Islet of Langerhans (tissue), 1 donor: Measurements from ENCODE around the gene ACP5.
"Not testable (repeated sequence)": the region's sequence is repeated elsewhere in the genome, so short reads cannot be mapped to it uniquely, and the experiment has no call there.

ENCODE experiments used
- FAIRE-seq: peaks from one replicate; lab custom pipeline; 2011; peaks lifted over from hg19 to GRCh38; lab: Jason Lieb, UNC

The ACP5 gene

DNA sequence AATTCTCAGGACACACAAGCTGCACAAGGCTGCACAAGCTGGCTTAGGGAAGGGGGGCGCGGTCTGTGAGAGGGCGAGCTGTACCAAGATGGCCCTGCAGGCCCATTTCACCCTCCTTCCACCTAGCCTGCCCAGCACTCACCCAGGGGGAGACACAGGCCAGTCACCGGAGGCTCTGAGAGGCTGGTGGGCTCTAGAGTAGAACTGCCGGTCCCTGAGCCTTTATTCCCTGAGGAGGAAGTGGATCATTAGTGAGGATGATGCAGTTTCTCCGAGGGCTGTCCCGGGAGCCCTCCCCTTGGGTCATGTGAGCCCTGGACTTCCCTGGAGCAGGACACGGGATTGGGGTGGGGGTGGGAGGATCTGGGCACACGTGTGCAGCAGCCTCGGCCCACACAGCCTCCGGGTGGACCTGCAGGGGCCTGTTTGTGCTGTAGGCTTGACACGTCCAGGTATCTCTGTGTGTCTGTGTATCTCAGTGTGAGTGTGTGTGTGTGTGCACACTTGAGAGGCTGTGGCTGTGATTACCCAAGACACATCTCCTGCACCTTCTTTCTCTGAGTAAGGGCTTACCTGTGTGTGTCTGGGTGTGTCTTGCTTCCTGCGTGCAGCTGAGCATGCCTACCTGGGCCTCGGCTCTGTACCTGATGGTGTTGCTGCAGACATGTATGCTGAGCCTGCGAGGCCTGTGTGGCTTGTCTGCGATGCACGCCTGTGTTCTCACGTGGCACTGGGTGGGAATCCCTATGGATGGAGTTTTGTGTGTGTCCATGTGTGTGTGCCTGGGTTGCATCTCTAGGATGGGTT, at the start of gene ACP5:
TSS of gene ACP5 (minus strand) at position 195 of the 807 bp plus-strand sequence. CDS start 328 bp downstream, outside the sequence.
- no peak for FAIRE-seq

DNA sequence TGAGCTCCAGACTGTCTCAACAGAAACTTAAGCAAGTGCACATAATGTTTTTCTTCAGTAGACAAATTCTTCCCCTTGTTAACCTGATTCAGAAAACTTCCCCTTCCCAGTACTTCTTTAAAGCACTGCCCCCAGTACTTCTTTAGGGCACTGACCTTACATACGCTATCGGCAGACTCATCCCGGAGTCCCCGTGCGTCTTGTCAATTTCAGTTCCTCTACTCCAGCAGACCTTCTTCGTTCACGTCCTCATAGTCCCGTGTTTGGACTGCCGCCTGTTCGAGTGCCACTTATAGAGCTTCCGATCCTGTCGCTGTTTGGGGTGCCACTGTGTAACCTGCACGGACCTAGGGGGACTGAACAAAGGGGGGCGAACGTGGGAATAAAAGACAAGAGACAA, 48.8 kb upstream of the ACP5 start:
- FAIRE-seq: no peak

DNA sequence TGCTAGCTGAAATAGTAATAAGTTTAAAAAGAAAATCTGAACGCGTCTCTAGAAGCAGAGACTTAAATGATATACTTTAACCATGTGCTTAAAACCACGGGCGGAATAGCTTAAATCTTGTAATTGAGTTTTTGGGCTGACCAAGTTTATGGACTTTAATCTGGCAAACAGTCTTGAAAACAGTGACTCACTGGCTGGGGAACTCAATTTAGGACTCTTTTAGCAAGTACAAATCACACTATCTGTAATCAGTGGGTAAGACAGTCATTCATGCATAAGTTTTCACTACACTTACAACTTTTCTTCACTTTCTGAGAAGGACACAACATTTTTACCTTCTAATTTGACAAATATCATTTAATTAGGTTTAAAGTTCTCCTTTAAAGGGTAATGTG, 46.6 kb upstream of the ACP5 start:
- FAIRE-seq: no peak

DNA sequence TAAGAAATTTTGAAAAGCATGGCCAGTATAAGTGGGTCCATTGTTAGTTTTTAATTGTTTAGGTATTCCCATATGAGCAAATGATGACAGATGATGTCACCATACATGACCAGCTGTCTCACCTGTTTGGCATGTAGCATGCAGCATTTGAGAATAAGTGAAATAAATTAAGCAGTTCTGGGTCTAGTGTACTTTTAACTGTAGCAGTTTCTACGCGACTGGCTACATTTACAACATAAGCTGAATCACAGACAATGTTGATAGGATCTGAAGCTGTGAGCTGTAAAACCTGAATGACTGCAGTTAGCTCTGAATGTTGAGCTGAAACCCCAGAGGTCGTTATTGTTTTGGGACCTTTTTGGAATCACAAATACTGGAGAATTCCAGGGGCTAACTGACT, 45.0 kb upstream of the ACP5 start:
- FAIRE-seq: not testable (repeated sequence)

DNA sequence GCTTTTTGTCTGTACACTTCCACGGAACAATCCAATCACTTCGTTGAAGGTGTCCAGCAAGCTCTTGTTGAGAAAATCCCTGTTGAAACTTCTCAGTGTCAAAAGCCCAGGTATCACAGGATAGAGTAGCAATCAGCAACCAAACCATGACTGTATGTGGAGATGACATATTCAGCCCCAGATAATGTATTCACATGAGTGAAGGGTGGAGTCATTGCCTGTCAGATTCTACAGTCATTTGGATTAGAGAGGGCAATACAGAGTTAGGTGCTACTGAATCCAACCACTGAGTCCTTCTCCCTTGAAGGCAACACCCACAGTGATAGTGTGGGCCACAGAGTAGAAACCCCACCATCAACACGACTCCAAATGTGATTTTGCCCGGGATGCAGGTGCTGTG, 43.1 kb upstream of the ACP5 start:
- no peak for FAIRE-seq

DNA sequence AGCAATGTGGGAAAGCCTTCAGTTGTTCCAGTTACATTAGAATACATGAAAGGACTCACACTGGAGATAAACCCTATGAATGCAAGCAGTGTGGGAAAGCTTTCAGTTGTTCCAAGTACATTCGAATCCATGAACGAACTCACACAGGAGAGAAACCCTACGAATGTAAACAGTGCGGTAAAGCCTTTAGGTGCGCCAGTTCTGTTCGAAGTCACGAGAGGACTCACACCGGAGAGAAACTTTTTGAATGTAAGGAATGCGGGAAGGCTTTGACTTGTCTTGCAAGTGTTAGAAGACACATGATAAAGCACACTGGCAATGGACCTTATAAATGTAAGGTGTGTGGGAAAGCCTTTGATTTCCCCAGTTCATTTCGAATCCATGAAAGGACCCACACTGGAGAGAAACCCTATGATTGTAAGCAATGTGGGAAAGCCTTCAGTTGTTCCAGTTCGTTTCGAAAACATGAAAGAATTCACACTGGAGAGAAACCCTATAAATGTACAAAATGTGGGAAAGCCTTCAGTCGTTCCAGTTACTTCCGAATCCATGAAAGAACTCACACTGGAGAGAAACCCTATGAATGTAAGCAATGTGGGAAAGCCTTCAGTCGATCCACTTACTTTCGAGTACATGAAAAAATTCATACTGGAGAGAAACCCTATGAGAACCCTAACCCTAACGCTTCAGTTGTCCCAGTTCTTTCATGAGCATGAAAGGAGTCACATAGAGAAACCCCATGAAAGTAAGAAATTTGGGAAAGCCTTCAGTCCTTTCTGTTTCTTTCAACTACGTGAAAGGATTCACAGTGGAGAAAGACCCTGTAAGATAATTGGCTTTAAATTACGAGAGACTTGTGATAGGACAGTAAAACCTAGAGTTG, 40.0 kb upstream of the ACP5 start:
- no peak for FAIRE-seq

DNA sequence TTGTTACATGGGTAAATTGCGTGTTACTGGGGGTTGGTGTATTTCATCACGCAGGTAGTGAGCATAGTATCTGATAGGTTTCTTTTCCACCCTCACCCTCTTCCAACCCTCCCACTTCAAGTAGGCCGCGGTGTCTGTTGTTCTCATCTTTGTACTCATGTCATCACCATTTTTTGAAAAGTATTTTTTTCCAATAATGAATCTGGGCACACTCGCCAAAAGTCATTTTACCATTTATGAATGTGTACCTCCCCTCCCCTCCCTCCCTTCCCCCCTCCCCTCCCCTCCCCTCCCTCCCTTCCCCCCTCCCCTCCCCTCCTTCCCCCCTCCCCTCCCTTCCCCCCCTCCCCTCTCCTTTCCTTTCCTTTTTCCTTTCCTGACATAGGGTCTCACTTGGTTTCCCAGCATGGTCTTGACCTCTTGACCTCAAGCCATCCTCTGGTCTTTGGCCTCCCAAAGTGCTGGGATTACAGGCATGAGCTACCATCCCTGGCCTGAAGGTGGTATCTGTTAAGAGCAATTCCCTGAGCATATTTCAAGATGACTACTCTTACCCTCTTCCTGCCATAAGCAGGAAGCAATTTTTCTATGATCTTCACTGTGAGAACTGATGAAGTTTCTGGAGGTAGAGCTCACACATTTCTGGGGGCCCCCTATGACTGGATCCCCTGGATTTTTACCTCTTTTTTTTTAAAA, 35.5 kb upstream of the ACP5 start:
- no peak for FAIRE-seq

DNA sequence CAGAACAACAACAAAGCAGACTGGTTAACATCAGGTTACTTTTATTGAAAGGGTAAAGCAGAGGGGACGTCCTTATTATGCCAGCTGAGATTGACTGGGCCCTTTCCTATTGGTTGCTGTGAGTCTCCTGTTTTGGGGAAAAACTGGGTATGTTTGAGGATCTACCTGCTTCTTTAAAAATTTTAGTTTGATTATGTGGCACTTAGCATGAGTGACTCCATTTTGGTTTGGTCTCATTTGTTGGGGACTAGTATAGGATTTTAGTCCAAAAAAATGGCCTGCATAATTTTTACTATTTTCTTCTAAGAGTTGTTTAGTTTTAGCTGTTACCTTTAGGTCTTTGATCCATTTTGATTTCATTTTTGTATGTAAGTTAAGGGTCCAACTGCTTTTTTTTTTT, 34.3 kb upstream of the ACP5 start:
- no peak for FAIRE-seq

DNA sequence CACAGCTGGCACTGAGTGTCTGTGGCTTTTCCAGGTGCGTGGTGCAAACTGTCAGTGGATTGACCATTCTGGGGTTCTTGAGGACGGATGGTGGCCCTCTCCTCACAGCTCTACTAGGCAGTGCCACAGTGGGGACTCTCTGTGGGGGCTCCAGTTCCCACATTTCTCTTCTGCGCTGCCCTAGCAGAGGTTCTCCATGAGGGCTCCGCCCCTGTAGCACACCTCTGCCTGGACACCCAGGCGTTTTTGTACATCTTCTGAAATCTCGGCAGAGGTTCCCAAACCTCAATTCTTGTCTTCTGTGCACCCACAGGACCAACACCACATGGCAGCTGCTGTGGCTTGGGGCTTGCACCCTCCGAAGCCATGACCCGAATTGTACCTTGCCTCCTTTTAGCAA, 29.0 kb upstream of the ACP5 start:
- no peak for FAIRE-seq

DNA sequence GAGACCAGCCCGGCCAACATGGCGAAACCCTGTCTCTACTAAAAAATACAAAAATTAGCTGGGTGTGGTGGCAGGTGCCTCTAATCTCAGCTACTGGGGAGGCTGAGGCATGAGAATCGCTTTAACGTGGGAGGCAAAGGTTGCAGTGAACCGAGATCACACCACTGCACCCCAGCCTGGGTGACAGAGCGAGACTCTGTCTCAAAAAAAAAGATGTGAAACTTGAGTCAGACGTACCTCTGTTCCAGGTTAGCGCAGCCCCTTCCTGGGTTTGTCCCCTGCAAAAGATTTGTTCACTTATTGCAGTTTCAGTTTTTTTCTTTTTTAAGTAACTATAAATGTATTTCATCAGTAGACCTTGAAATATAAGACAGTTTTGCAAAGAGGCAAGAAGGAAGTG, 22.3 kb upstream of the ACP5 start:
- not testable (repeated sequence) for FAIRE-seq

DNA sequence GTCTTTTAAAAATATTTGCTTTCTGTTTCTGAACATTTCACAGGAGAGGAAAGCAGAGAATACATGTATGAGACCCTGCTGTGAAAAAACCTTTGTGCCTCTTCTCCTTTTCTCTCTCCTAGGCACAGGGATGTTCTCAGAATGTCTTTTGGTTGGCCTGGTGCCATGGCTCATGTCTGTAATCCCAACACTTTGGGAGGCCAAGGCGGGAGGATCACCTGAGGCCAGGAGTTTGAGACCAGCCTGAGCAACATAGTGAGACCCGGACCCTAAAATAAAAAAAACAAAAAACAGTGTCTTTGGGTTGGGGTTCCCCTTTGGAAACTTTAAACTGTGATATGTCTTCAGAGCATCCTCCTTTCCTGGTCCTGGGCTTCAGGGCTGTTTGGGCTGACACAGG, 21.3 kb upstream of the ACP5 start:
- FAIRE-seq: no peak

DNA sequence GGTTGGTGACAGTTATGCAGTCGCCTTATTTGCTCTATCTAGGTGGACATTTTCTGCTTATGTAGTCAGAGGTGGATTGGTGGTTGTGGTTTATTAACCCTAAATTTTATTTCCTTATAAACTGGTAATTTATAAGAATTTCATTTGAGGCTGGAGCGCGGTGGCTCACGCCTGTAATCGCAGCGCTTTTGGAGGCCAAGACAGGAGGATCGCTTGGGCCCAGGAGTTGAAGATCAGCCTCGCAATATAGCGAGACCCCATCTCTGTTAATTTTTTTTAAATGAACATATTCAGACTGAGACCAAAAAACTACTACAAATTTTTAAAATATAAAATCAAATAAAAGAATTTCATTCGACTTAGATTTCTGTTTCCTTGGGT, 20.6 kb upstream of the ACP5 start:
- peak; percentile 9 for FAIRE-seq

DNA sequence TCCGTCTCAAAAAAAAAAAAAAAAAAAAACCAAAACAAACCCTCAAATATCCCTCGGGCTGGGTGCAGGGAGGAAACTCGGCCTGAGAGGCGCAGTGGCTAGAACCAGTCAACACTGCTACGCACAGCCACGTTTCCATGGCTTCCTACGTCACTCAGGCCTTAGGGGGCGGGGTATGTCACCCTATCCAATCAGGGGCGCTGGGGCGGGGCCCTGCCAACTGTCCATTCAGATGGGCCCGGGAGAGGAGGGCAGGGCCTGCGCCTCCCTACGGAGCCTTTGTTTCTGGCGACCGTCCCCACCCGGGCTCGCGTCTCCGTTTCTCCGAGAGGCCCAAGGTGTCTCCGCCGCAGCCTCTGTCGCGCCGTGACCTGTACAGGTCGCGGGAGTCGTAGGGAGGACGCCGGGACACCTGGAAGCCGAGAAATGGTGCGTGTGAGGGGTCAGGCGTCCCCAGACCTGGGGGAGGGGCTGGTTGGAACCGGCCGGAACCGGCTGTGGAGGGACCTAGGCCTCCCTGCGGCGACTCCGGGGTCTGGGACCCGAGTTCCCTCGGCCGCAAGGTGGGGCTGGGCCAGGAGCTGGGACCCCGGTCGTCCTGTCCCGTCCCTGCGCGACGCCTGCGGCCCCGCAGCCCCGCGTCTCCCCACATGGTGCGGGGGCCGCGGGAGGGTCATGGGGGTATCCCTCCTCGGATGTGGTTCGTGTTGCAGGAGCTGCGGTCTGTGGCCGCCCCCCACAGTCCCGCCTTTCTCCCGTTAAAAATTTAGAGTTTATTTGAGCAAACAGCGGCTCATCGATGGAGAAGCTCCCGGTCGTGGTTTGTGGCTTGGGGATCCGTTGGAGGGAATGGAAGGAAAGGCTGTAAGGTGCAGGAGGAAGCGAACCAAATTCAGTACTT, 20.0 kb upstream of the ACP5 start, which contains the start of gene ZNF627:
TSS of gene ZNF627 (plus strand) at position 282 of the 901 bp plus-strand sequence. CDS start at position 427, 145 bp downstream.
- FAIRE-seq: peak; percentile 55

DNA sequence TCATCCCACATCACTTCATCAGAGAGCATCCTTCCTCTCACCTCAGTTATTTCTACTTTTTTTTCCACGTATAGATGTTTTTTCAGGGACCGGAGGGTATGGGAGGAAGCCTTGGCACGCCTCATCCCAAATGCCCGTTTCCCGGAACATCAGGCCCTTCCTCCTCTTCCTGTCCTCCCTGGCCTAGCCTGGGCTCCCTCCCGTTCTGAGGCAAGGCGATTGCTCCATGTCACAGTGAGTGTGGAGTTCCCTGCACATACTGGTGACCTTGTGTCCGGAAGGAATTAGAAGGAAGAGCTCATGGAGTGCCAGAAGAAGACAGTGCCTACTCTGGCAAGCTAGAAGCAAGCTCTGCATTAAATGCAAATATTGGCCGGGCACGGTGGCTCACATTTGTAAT, 18.7 kb upstream of the ACP5 start:
- no peak for FAIRE-seq

DNA sequence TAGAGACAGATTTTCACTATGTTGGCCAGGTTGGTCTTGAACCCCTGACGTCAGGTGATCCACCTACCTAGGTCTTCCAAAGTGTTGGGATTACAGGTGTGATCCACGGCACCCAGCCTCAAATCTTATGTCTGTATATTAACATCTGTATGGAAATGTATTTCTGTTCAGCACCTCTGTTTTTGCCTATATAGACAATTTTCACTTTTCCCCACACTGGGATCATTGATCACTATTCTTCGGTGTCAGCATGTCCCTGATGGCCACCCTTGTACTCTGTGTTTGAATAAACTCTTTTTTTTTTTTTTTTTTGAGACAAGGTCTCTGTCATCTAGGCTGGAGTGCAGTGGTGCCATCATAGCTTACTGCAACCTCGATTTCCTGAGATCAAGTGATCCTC, 16.6 kb upstream of the ACP5 start:
- FAIRE-seq: no peak

DNA sequence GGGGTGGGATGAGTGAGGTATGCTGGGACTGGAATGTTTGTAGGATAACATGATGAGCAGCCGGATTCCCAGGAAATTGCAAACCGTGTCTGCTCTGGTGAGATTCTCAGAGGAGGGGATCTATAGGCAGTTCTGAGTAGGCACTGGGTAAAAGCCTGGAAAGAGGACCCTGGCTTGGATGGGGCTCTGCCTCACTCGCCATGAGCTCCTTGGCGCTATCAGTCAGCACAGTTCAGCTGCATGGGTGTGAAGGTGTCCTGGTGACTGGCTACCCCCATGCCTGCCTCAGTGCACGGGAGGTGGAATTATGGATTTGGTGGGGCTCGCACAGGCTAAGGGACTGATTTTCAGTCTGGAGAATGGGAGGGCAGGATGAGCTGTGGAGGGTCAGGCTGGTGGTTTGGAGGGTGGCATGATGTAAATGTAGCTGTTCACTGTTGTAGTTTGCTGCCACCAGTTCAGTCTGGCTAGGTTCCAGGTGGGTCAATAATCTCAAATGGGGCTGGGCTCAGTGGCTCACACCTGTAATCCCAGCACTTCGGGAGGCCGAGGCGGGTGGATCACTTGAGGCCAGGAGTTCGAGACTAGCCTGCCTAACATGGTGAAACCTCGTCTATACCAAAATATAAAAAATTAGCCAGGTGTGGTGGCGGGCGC, 10.7 kb upstream of the ACP5 start:
- FAIRE-seq: no peak

DNA sequence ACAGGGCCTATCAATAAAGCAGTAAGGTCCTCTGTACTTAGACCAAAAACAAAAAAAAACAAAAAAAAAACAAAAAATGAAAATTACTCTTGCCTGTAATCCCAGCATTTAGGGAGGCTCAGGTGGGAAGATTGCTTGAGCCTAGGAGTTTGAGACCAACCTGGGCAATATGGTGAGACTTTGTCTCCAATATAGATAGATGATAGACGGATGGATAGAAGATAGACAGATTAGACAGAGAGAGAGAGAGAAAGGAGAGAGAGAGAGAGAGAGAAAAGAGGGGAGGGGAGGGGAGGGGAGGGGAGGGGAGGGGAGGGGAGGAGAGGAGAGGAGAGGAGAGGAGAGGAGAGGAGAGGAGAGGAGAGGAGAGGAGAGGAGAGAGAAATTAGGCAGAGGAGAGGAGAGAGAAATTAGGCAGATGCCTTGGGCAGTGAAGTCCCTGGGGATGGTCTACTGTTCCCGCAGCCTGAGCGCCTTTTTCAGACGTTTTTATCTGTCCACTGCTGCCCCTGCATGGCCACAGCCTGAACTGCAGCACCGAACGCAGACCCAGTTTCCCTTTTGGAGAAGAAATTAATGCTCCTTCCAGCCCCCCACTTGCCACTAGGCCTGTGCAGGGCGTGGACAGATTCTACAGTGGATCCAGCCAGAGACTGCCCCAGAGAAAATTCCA, 10.0 kb upstream of the ACP5 start:
- FAIRE-seq: no peak

DNA sequence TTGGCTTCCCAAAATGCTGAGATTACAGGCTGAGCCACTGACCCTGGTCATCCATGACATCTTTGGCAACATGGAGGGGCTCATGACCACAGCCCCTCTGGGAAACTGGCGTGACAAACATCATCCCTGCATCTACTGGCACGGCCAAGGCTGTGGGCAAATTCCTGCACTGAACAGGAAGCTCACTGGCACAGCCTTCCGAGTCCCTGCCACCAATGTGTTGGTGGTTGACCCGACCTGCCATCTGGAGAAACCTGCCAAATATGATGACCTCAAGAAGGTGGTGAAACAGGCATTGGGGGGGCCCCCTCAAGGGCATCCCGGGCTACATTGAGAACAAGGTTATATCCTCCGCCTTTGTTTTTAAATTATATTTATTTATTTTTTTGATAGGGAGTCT, 8.9 kb upstream of the ACP5 start:
- FAIRE-seq: no peak

DNA sequence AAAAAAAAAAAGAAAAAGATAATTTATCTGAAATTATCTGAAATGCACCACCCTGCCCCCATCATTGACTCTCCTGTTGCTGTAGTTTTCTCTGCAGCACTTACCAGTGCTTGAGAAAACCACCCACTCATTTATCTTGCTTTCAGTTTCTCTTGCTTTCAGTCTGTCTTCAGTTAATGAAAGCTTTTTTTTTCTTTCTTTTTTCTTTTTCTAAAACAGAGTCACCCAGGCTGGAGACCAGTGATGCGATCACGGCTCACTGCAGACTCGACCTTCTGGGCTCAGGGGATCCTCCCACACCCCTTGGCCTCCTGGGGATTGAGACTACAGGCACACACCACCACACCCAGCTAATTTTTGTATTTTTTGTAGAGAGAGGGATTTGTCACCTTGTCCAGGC, 4.3 kb upstream of the ACP5 start:
- FAIRE-seq: no peak

DNA sequence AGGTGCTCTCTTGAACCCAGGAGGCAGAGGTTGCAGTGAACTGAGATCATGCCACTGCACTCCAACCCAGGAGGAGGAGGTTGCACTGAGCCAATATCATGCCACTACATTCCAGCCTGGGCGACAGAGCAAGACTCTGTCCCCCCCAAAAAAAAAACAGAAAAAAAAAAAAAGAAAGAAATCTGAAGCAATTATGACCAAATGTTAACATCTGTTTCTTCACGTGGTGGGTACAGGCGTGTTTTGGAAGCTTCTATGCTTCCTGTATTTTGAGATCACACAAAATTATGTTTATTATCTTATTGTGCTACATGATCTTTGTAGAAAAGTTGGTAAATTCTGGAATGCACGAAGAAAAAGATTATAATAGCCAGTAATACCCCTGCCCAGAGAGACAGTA, 2.7 kb upstream of the ACP5 start:
- no peak for FAIRE-seq
